PC-9 (cell line): ENCODE results near the gene KCNJ5. TPM values are rescaled to one million over a fixed set of nuclear protein-coding genes. Genes with fewer than 3 reads are reported as not detected.

Source experiments
- BruUV-seq: library from RNA; stranded (reverse); fragments of 400-500 nt; replicated peaks from 2 replicates; lab custom pipeline; 2021; lab: Mats Ljungman, UMichigan
- CTCF ChIA-PET: fragments of 300-600 bp; sonication (Branson Sonifier 250); formaldehyde crosslinking; loops from one replicate; lab custom pipeline; 2022; ENCODE audit warnings: antibody characterized with exemption; lab: Charles Lee
- POLR2A ChIA-PET: fragments of 300-600 bp; sonication (Branson Sonifier 250); formaldehyde crosslinking; loops from one replicate; lab custom pipeline; 2022; ENCODE audit warnings: antibody characterized with exemption; ENCODE audit not compliant: unreplicated experiment; lab: Charles Lee
- DNase-seq, 2 experiments: peaks; one replicate each; pipeline versions ENCODE4 v3.0.0 to v3.0.0-alpha.2; 2015 to 2022; ENCODE audit warnings: mixed read lengths in 1 of 2
- H2AFZ ChIP-seq: fragments of 200-600 bp; sonication (generic); 2 replicates; pipeline ENCODE4 v1.8.1; 2017; ENCODE audit warnings: antibody characterized with exemption
- H3F3A ChIP-seq: fragments of 200-600 bp; sonication (generic); 2 replicates; pipeline ENCODE4 v1.8.1; 2017; ENCODE audit warnings: antibody characterized with exemption, mild to moderate bottlenecking, low read depth; ENCODE audit not compliant: insufficient read depth
- H3K27ac ChIP-seq: fragments of 200-600 bp; sonication (generic); 2 replicates; pipeline ENCODE4 v1.6.1; 2016; ENCODE audit warnings: mixed run types
- H3K27me3 ChIP-seq: fragments of 200-600 bp; sonication (generic); 2 replicates; pipeline ENCODE4 v1.6.1; 2016; ENCODE audit warnings: low read depth, mixed run types; ENCODE audit not compliant: insufficient read depth
- H3K36me3 ChIP-seq: fragments of 200-600 bp; sonication (generic); 2 replicates; pipeline ENCODE4 v1.6.1; 2016; ENCODE audit warnings: low read depth, mixed run types
- H3K4me1 ChIP-seq: fragments of 200-600 bp; sonication (generic); replicated peaks from 2 replicates; pipeline ENCODE4 v1.6.1; 2016; ENCODE audit warnings: mixed run types; ENCODE audit not compliant: insufficient read depth
- H3K4me2 ChIP-seq: fragments of 200-600 bp; sonication (generic); 2 replicates; pipeline ENCODE4 v1.6.1; 2017; ENCODE audit warnings: mixed run types
- H3K4me3 ChIP-seq: fragments of 200-600 bp; sonication (generic); 2 replicates; pipeline ENCODE4 v1.6.1; 2016; ENCODE audit warnings: mixed run types
- H3K79me2 ChIP-seq: fragments of 200-600 bp; sonication (generic); 2 replicates; pipeline ENCODE4 v1.6.1; 2017; ENCODE audit warnings: low read depth, mixed run types
- H3K9me2 ChIP-seq: fragments of 200-600 bp; sonication (generic); 2 replicates; pipeline ENCODE4 v1.8.1; 2017; ENCODE audit warnings: mild to moderate bottlenecking; ENCODE audit not compliant: insufficient read depth
- H3K9me3 ChIP-seq: fragments of 200-600 bp; sonication (generic); 2 replicates; pipeline ENCODE4 v1.8.1; 2016; ENCODE audit warnings: low read depth; ENCODE audit not compliant: insufficient read depth
- H4K20me1 ChIP-seq: fragments of 200-600 bp; sonication (generic); 2 replicates; pipeline ENCODE4 v1.8.1; 2017; ENCODE audit not compliant: insufficient read depth
- CTCF ChIP-seq: fragments of 200-600 bp; sonication (generic); conservative IDR thresholded peaks from 2 replicates; pipeline ENCODE4 v1.6.1; 2017; ENCODE audit warnings: mixed run types, antibody characterized with exemption, mild to moderate bottlenecking, moderate library complexity
- EZH2 ChIP-seq: fragments of 200-600 bp; sonication (generic); IDR thresholded peaks from 2 replicates; pipeline ENCODE4 v1.8.0; 2017; ENCODE audit warnings: antibody characterized with exemption, low read depth
- intact Hi-C: fragments of 100-400 bp; cut with micrococcal nuclease; formaldehyde crosslinking; loops from one replicate; pipeline ENCODE4 v1.10.0; 2022; ENCODE audit not compliant: unreplicated experiment
- total RNA-seq: library from RNA; stranded (reverse); gene quantifications from 2 replicates; pipeline ENCODE4 v1.2.3, GENCODE V29; 2021

KCNJ5 gene
- total RNA-seq, 1 experiment from 2014 or later, result 0.11 TPM

GRCh38 chr11:128856241-128856640 is 34.9 kb upstream of the KCNJ5 start:
- no peak overlapping the region for H3K27ac ChIP-seq
- H3K9me3 ChIP-seq, result no peaks in the 10 kb centered on the region
- H3K4me3 ChIP-seq, result no peak overlapping the region
- no peak for TF ChIP-seq CTCF
- no peak for TF ChIP-seq EZH2
- no peaks in the 10 kb centered on the region for H3K79me2 ChIP-seq
- ChIA-PET POLR2A (no interaction called here), CTCF (no interaction called here)
- no peak for DNase-seq
- H3K4me1 ChIP-seq, result no peaks in the 10 kb centered on the region
- no peaks in the 10 kb centered on the region for H3F3A ChIP-seq
- no peak overlapping the region for H2AFZ ChIP-seq
- peaks cover 32% of the 10 kb centered on the region for H3K27me3 ChIP-seq
- no peaks in the 10 kb centered on the region for H3K9me2 ChIP-seq
- H3K36me3 ChIP-seq, result no peaks in the 10 kb centered on the region
- intact Hi-C loops, result no loop called here
- H4K20me1 ChIP-seq, result no peaks in the 10 kb centered on the region
- no TSS peak for BruUV-seq
- no peak overlapping the region for H3K4me2 ChIP-seq

- CTCF ChIA-PET, result no interaction called here
- H3K4me1 ChIP-seq, result no peaks in the 10 kb centered on the region
These were observed 33.8 kb upstream of the KCNJ5 start for GRCh38 chr11:128857341-128857740.

GRCh38 chr11:128859563-128860441 is 31.4 kb upstream of the KCNJ5 start:
- Histone ChIP-seq H3K4me1 (no peaks in the 10 kb centered on the region), H4K20me1 (no peaks in the 10 kb centered on the region), H2AFZ (no peak overlapping the region), H3K4me2 (no peak overlapping the region), H3K36me3 (no peaks in the 10 kb centered on the region), H3K9me3 (no peaks in the 10 kb centered on the region), H3K4me3 (no peak overlapping the region), H3K27me3 (peaks cover 32% of the 10 kb centered on the region), H3K9me2 (no peaks in the 10 kb centered on the region), H3K79me2 (no peaks in the 10 kb centered on the region), H3K27ac (no peak overlapping the region), H3F3A (no peaks in the 10 kb centered on the region)
- peak; percentile 33 to 42 for DNase-seq
- POLR2A ChIA-PET, result no interaction called here
- intact Hi-C loops, result no loop called here
- BruUV-seq, result no TSS peak
- TF ChIP-seq CTCF (peak; percentile 83), EZH2 (no peak)
- CTCF ChIA-PET, result no interaction called here

More at GRCh38 chr11:128857341-128857740, 33.8 kb upstream of the KCNJ5 start:
- Histone ChIP-seq H3K79me2 (no peaks in the 10 kb centered on the region), H3K4me3 (no peak overlapping the region), H3K4me2 (no peak overlapping the region), H4K20me1 (no peaks in the 10 kb centered on the region), H3K27ac (no peak overlapping the region), H2AFZ (no peak overlapping the region), H3K9me3 (no peaks in the 10 kb centered on the region), H3K36me3 (no peaks in the 10 kb centered on the region), H3K27me3 (peaks cover 33% of the 10 kb centered on the region), H3K9me2 (no peaks in the 10 kb centered on the region), H3F3A (no peaks in the 10 kb centered on the region)
- no TSS peak for BruUV-seq
- POLR2A ChIA-PET, result no interaction called here
- intact Hi-C loops, result no loop called here
- no peak for TF ChIP-seq EZH2
- no peak for TF ChIP-seq CTCF
- no peak for DNase-seq
